K562 (cell line): ENCODE results near the gene FADS6. TPM values are rescaled to one million over a fixed set of nuclear protein-coding genes. Genes with fewer than 3 reads are reported as not detected.

ENCODE experiments used
- ATAC-seq: fragments of 200-7000 bp; cut with Tn5 transposase; 3 replicates; pipeline ENCODE4 v1.9.1; 2020; ENCODE audit warnings: moderate library complexity
- BruUV-seq: library from RNA; stranded (reverse); fragments of 400-500 nt; replicated peaks from 2 replicates; lab custom pipeline; 2021; lab: Mats Ljungman, UMichigan
- CTCF ChIA-PET: fragments of 300-600 bp; formaldehyde crosslinking; extraction: SDS; loops from one replicate; lab custom pipeline; 2021; ENCODE audit warnings: low intra/inter-chr PET ratio; lab: Yijun Ruan, JAX
- POLR2A ChIA-PET: fragments of 300-600, 350-650 bp; sonication (Branson Sonifier 250); formaldehyde crosslinking; extraction: SDS; loops from one replicate; lab custom pipeline; 2021; ENCODE audit warnings: antibody characterized with exemption, inconsistent platforms; lab: Yijun Ruan, JAX
- DNase-seq, 4 experiments: peaks; one replicate each; pipeline versions ENCODE4 v3.0.0 to v3.0.0-alpha.2; 2011 to 2018; ENCODE audit warnings: low spot score in 3 of 4, mixed read lengths in 3 of 4; ENCODE audit errors: extremely low read depth in 1 of 4
- FAIRE-seq: peaks from 2 replicates; lab custom pipeline; 2011; peaks lifted over from hg19 to GRCh38; lab: Jason Lieb, UNC
- H2AFZ ChIP-seq: 2 replicates; pipeline ENCODE4 v1.6.0; 2011; ENCODE audit warnings: low read depth, low read length, control low read depth, inconsistent platforms
- H3K27ac ChIP-seq: fragments of 200-600 bp; 3 replicates; pipeline ENCODE4 v1.8.0; 2011; ENCODE audit warnings: low read depth, mild to moderate bottlenecking, control low read depth, inconsistent platforms, low read length, moderate library complexity, mixed read lengths; ENCODE audit errors: extremely low read depth
- H3K27me3 ChIP-seq, 2 experiments: fragments of 300-600 bp in 1 of 2; 2 replicates in 1 of 2; 3 replicates in 1 of 2; pipeline versions ENCODE4 v1.6.0 to v1.8.0; 2011; ENCODE audit warnings: inconsistent platforms in 2 of 2, low read length in 2 of 2, mild to moderate bottlenecking in 1 of 2, mixed read lengths in 1 of 2, moderate library complexity in 1 of 2; ENCODE audit not compliant: control insufficient read depth in 2 of 2, insufficient read depth in 2 of 2
- H3K36me3 ChIP-seq: fragments of 300-600 bp; 3 replicates; pipeline ENCODE4 v1.8.0; 2011; ENCODE audit warnings: mild to moderate bottlenecking, low read length, inconsistent platforms; ENCODE audit not compliant: control insufficient read depth, insufficient read depth
- H3K4me1 ChIP-seq, 2 experiments: fragments of 200-600 bp in 1 of 2; replicated peaks in 1 of 2; 2 replicates in 1 of 2; 3 replicates in 1 of 2; pipeline versions ENCODE4 v1.5.1 to v1.8.0; 2011; ENCODE audit warnings: inconsistent platforms in 2 of 2, low read length in 2 of 2, mild to moderate bottlenecking in 1 of 2, mixed read lengths in 1 of 2, moderate library complexity in 1 of 2; ENCODE audit not compliant: control insufficient read depth in 2 of 2, insufficient read depth in 2 of 2
- H3K4me2 ChIP-seq: 2 replicates; pipeline ENCODE4 v1.6.1; 2011; ENCODE audit warnings: low read length, control low read depth, inconsistent platforms, mixed read lengths; ENCODE audit not compliant: insufficient read depth
- H3K4me3 ChIP-seq: fragments of 200-600 bp; sonication (generic), shearing (Covaris generic); 2 replicates; pipeline ENCODE4 v1.5.1; 2016; ENCODE audit warnings: control low read depth, inconsistent platforms
- H3K79me2 ChIP-seq: fragments of 200-600 bp; 3 replicates; pipeline ENCODE4 v1.8.0; 2011; ENCODE audit warnings: low read length, inconsistent platforms; ENCODE audit not compliant: control insufficient read depth, insufficient read depth
- H3K9ac ChIP-seq, 2 experiments: 2 replicates each; pipeline versions ENCODE4 v1.6.0 to v1.6.1; 2011; ENCODE audit warnings: low read depth in 2 of 2, low read length in 2 of 2, control low read depth in 1 of 2, inconsistent platforms in 1 of 2, mild to moderate bottlenecking in 1 of 2, mixed read lengths in 1 of 2; ENCODE audit not compliant: insufficient read depth in 1 of 2
- H3K9me1 ChIP-seq: one replicate; pipeline ENCODE4 v1.6.0; 2011; ENCODE audit warnings: inconsistent platforms, mild to moderate bottlenecking, low read length, moderate library complexity; ENCODE audit not compliant: control insufficient read depth, insufficient read depth
- H3K9me3 ChIP-seq: replicated peaks from 2 replicates; pipeline ENCODE4 v1.5.1; 2011; ENCODE audit warnings: low read depth, low read length, inconsistent platforms; ENCODE audit not compliant: control insufficient read depth, insufficient read depth
- H4K20me1 ChIP-seq: replicated peaks from 2 replicates; pipeline ENCODE4 v1.6.1; 2011; ENCODE audit warnings: low read length, inconsistent platforms, mixed read lengths; ENCODE audit not compliant: control insufficient read depth, insufficient read depth
- COPS2 ChIP-seq: fragments of 450-650 bp; conservative IDR thresholded peaks from 2 replicates; pipeline ENCODE4 v1.6.1; 2016; ENCODE audit warnings: mild to moderate bottlenecking, moderate library complexity
- ETV5 ChIP-seq: sonication (generic); formaldehyde crosslinking; IDR thresholded peaks from 2 replicates; pipeline ENCODE4 v1.4.0; 2020; ENCODE audit warnings: low read depth, mild to moderate bottlenecking, missing genetic modification reagents
- HMGN3 ChIP-seq: IDR thresholded peaks from 2 replicates; pipeline ENCODE4 v1.6.1; 2011; ENCODE audit warnings: borderline replicate concordance, low read depth, mild to moderate bottlenecking, mixed read lengths, low read length; ENCODE audit not compliant: insufficient read length; ENCODE audit errors: extremely low read depth
- KLF6 ChIP-seq: fragments of 250-450 bp; sonication (Bioruptor Pico); IDR thresholded peaks from 2 replicates; pipeline ENCODE4 v1.4.0; 2020; ENCODE audit warnings: mild to moderate bottlenecking, moderate library complexity, borderline replicate concordance
- MED1 ChIP-seq: sonication (generic); formaldehyde crosslinking; IDR thresholded peaks from 2 replicates; pipeline ENCODE4 v1.8.1; 2023; ENCODE audit warnings: missing genetic modification reagents, borderline replicate concordance
- NBN ChIP-seq: fragments of 450-650 bp; IDR thresholded peaks from 2 replicates; pipeline ENCODE4 v1.6.1; 2016; ENCODE audit warnings: low read depth, mild to moderate bottlenecking
- SAFB2 ChIP-seq: fragments of 200-400 bp; formaldehyde crosslinking; IDR thresholded peaks from 2 replicates; pipeline ENCODE4 v1.6.1; 2018; ENCODE audit warnings: borderline replicate concordance, low read length, low read depth, moderate library complexity; ENCODE audit not compliant: severe bottlenecking
- SMAD4 ChIP-seq: fragments of 250-450 bp; sonication (Bioruptor Pico); conservative IDR thresholded peaks from 2 replicates; pipeline ENCODE4 v1.8.0; 2021; ENCODE audit warnings: inconsistent platforms, mild to moderate bottlenecking, moderate library complexity
- SMC3 ChIP-seq: conservative IDR thresholded peaks from 2 replicates; pipeline ENCODE4 v1.6.1; 2011; ENCODE audit warnings: low read depth, low read length, improper control_type of control experiment; ENCODE audit not compliant: insufficient read depth
- TGIF2 ChIP-seq: sonication (generic); formaldehyde crosslinking; IDR thresholded peaks from 2 replicates; pipeline ENCODE4 v1.8.1; 2022; ENCODE audit warnings: mild to moderate bottlenecking, missing genetic modification reagents, moderate library complexity
- ZFPM2 ChIP-seq: fragments of 250-450 bp; sonication (Bioruptor Pico); IDR thresholded peaks from 2 replicates; pipeline ENCODE4 v1.5.1; 2022; ENCODE audit warnings: mild to moderate bottlenecking
- WGBS: fragments of 100-300 bp; shearing (Covaris generic); methylation state at CpG from one replicate; pipeline ENCODE4 v1.1.6; 2016; ENCODE audit warnings: low coverage, mixed read lengths; ENCODE audit not compliant: insufficient coverage; ENCODE audit errors: missing lambda C conversion rate; 5-methylcytosine and 5-hydroxymethylcytosine counted together
- in situ Hi-C: fragments of 300-500 bp; cut with MboI; formaldehyde crosslinking; loops from 4 replicates; pipeline ENCODE4 v1.15.0; 2018; ENCODE audit warnings: inconsistent platforms, mixed read lengths
- intact Hi-C: fragments of 100-400 bp; cut with micrococcal nuclease; formaldehyde crosslinking; loops from 2 replicates; pipeline ENCODE4 v1.14.2; 2022
- polyA plus RNA-seq, 8 experiments: library from polyadenylated mRNA; depleted of rRNA in 4 of 8; stranded (reverse) in 5 of 8; unstranded in 3 of 8; fragments of >200 nt; fragmentation: Nextera tagmentation in 2 of 8; fragmentation: Illumina TruSeq in 1 of 8; extraction: Ambion mirVana in 2 of 8; extraction: Trizol in 1 of 8; gene quantifications; 2 replicates each; pipeline versions ENCODE4 v1.2.1 to v1.2.3, GENCODE V29; 2011 to 2014; ENCODE audit warnings: inconsistent platforms in 1 of 8, missing spikeins in 1 of 8
- total RNA-seq, 7 experiments: library from RNA; depleted of rRNA in 6 of 7; stranded (reverse); fragments of >200 nt in 6 of 7; fragmentation: Illumina TruSeq in 2 of 7; extraction: Trizol in 2 of 7; gene quantifications; 2 replicates each; pipeline versions ENCODE4 v1.2.1 to v1.2.3, GENCODE V29; 2011 to 2021; ENCODE audit warnings: low replicate concordance in 1 of 7
- TF ChIP-seq, protein P1 (sequence below), 2 experiments: IDR thresholded peaks in 1 of 2; conservative IDR thresholded peaks in 1 of 2; 2 replicates each; pipeline ENCODE4 v1.6.1; 2016; ENCODE audit warnings: low read depth in 2 of 2, mild to moderate bottlenecking in 1 of 2, missing compliant biosample characterization in 1 of 2, missing genetic modification characterization in 1 of 2, moderate library complexity in 1 of 2
- TF ChIP-seq, protein P2 (sequence below): sonication (generic); formaldehyde crosslinking; IDR thresholded peaks from 2 replicates; pipeline ENCODE4 v1.8.1; 2023; ENCODE audit warnings: mild to moderate bottlenecking, missing genetic modification reagents
- TF ChIP-seq, protein P3 (sequence below): fragments of 450-650 bp; IDR thresholded peaks from 2 replicates; pipeline ENCODE4 v1.6.1; 2016

The FADS6 gene
- total and polyA plus RNA-seq, 9 of the 15 experiments (the other 6 are each of a cell fraction or from before 2014, with no cell fraction given): 0.18 to 0.22 TPM; not detected in 7

GRCh38 chr17:74919440-74920305, 26.2 kb upstream of the FADS6 start:
- ChIA-PET POLR2A (interaction anchor here (0.6 to 1.4 kb wide), 4 partner anchors 24 to 89 kb away, joined by 3 to 5 read pairs (median 4); partner anchors contain the start of gene FDXR), CTCF (interaction anchor here (0.5 to 1.4 kb wide), 3 partner anchors 36 to 41 kb away, joined by 3 to 8 read pairs (median 7); no protein-coding TSS in a partner anchor)
- FAIRE-seq (peak; percentile 58), DNase-seq (peak in 2 of 4 experiments; percentile 50 to 57), ATAC-seq (peak; percentile 22; the same call in 2 of the 3 replicates)
- H3K36me3 ChIP-seq: no peaks in the 10 kb centered on the region
- intact Hi-C loops: loop anchor here (10.0 kb wide), 1 partner anchor 85 kb away; no protein-coding TSS in a partner anchor
- BruUV-seq: no TSS peak
- H3K79me2 ChIP-seq: no peaks in the 10 kb centered on the region
- peaks cover 18 to 65% of the 10 kb centered on the region in 2 experiments for H3K4me1 ChIP-seq
- H3K4me2 ChIP-seq: no peak overlapping the region
- 73% methylated on average over 59 of the region's 67 CpGs for WGBS
- no peak overlapping the region for H3K9ac ChIP-seq
- H3K27me3 ChIP-seq: peaks cover 5 to 10% of the 10 kb centered on the region in 2 experiments; a peak in 4 of 5 replicates
- H3K4me3 ChIP-seq: no peak overlapping the region
- no peak overlapping the region for H2AFZ ChIP-seq
- H3K9me3 ChIP-seq: no peaks in the 10 kb centered on the region
- no peak overlapping the region for H3K27ac ChIP-seq
- in situ Hi-C loops: loop anchor here (5.0 kb wide), 1 partner anchor 38 kb away; no protein-coding TSS in a partner anchor
- H3K9me1 ChIP-seq: no peaks in the 10 kb centered on the region
- H4K20me1 ChIP-seq: no peaks in the 10 kb centered on the region
- TF ChIP-seq, protein P1, sequence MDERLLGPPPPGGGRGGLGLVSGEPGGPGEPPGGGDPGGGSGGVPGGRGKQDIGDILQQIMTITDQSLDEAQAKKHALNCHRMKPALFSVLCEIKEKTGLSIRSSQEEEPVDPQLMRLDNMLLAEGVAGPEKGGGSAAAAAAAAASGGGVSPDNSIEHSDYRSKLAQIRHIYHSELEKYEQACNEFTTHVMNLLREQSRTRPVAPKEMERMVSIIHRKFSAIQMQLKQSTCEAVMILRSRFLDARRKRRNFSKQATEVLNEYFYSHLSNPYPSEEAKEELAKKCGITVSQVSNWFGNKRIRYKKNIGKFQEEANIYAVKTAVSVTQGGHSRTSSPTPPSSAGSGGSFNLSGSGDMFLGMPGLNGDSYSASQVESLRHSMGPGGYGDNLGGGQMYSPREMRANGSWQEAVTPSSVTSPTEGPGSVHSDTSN (CRISPR knock-in tag; IDR thresholded peaks at IDR 0.05; ENCODE audit: low read depth): no peak
- TF ChIP-seq, protein P1 (tag; conservative IDR thresholded peaks at IDR 0.05; ENCODE audit: low read depth): no peak
- TF ChIP-seq TGIF2 (CRISPR knock-in tag): no peak
- TF ChIP-seq, protein P2, sequence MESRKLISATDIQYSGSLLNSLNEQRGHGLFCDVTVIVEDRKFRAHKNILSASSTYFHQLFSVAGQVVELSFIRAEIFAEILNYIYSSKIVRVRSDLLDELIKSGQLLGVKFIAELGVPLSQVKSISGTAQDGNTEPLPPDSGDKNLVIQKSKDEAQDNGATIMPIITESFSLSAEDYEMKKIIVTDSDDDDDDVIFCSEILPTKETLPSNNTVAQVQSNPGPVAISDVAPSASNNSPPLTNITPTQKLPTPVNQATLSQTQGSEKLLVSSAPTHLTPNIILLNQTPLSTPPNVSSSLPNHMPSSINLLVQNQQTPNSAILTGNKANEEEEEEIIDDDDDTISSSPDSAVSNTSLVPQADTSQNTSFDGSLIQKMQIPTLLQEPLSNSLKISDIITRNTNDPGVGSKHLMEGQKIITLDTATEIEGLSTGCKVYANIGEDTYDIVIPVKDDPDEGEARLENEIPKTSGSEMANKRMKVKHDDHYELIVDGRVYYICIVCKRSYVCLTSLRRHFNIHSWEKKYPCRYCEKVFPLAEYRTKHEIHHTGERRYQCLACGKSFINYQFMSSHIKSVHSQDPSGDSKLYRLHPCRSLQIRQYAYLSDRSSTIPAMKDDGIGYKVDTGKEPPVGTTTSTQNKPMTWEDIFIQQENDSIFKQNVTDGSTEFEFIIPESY (CRISPR knock-in tag): no peak
- no peak for TF ChIP-seq MED1 (CRISPR knock-in tag)
- no peak for TF ChIP-seq HMGN3
- TF ChIP-seq NBN: no peak
- TF ChIP-seq SMAD4 (CRISPR knock-in tag): no peak
- TF ChIP-seq COPS2: no peak
- TF ChIP-seq SMC3: 0 out of 2 replicates have a peak, but pooled peaks have one; percentile 27
- TF ChIP-seq, protein P3, sequence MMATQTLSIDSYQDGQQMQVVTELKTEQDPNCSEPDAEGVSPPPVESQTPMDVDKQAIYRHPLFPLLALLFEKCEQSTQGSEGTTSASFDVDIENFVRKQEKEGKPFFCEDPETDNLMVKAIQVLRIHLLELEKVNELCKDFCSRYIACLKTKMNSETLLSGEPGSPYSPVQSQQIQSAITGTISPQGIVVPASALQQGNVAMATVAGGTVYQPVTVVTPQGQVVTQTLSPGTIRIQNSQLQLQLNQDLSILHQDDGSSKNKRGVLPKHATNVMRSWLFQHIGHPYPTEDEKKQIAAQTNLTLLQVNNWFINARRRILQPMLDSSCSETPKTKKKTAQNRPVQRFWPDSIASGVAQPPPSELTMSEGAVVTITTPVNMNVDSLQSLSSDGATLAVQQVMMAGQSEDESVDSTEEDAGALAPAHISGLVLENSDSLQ: no peak
- no peak for TF ChIP-seq KLF6 (CRISPR knock-in tag)
- no peak for TF ChIP-seq SAFB2
- TF ChIP-seq ZFPM2 (CRISPR knock-in tag): no peak
- TF ChIP-seq ETV5: no peak
